NT2/D1 (cell line): ENCODE results near the gene BSPRY.

Experiments
- YY1 ChIP-seq: IDR thresholded peaks from 2 replicates; pipeline ENCODE4 v1.6.1; 2011; ENCODE audit not compliant: insufficient read length, insufficient read depth
- ZNF274 ChIP-seq: IDR thresholded peaks from 2 replicates; pipeline ENCODE4 v1.6.1; 2011; ENCODE audit warnings: mild to moderate bottlenecking, low read depth, low read length

DNA sequence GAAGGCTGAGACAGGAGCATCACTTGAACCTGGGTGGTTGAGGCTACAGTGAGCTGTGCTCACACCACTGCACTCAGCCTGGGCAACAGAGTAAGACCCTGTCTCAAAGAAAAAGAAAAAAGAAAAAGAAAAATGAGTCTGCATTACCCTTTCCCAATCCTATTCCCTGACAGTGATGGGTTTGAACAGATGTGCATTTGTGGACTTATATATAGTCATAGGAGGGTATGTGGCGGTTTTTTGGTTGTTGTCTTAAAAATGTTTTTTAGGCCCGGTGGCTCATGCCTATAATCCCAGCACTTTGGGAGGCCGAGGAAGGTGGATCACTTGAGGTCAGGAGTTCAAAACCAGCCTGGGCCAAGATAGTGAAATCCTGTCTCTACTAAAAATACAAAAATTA is 14.0 kb downstream of the BSPRY start:
- TF ChIP-seq YY1 (no peak), ZNF274 (no peak)
